Left renal pelvis (tissue), 4 donors: Measurements from ENCODE around the gene BMP7. TPM values are rescaled to one million over a fixed set of nuclear protein-coding genes. Genes with fewer than 3 reads are reported as not detected.

Experiments
- DNase-seq, 4 donors: peaks; one replicate each; pipeline ENCODE4 v3.0.0-alpha.2; 2013; ENCODE audit warnings: low read depth in 4 of 4, low spot score in 3 of 4
- polyA plus RNA-seq, 4 donors: library from polyadenylated mRNA; unstranded; fragments of 120-200 nt; gene quantifications; one replicate each; pipeline ENCODE4 v1.2.1, GENCODE V29; 2013; ENCODE audit not compliant: insufficient read length in 4 of 4

BMP7 gene
- polyA plus RNA-seq, 4 donors = 42.7 to 90.7 (median 72.7) TPM

GRCh38 chr20:57236813-57237584 lies 29.4 kb downstream of the BMP7 start:
- no peak for DNase-seq

- no peak for DNase-seq
Observed at GRCh38 chr20:57234556-57235251, 31.7 kb downstream of the BMP7 start.

- no peak for DNase-seq
Observed at GRCh38 chr20:57231951-57232428, 34.5 kb downstream of the BMP7 start.

GRCh38 chr20:57231161-57231560 lies 35.3 kb downstream of the BMP7 start:
- no peak for DNase-seq

- no peak for DNase-seq
Observed at GRCh38 chr20:57230247-57230646, 36.2 kb downstream of the BMP7 start.

GRCh38 chr20:57229490-57229889 lies 37.0 kb downstream of the BMP7 start:
- no peak for DNase-seq

- DNase-seq = no peak
Observed at GRCh38 chr20:57225830-57226229, 40.6 kb downstream of the BMP7 start.

GRCh38 chr20:57225197-57225733 lies 41.2 kb downstream of the BMP7 start:
- no peak for DNase-seq

GRCh38 chr20:57224641-57225138 lies 41.8 kb downstream of the BMP7 start:
- no peak for DNase-seq

- no peak for DNase-seq
Observed at GRCh38 chr20:57223648-57224489, 42.6 kb downstream of the BMP7 start.

- no peak for DNase-seq
Observed at GRCh38 chr20:57222631-57222950, 43.9 kb downstream of the BMP7 start.

GRCh38 chr20:57221916-57222630 lies 44.4 kb downstream of the BMP7 start:
- DNase-seq = no peak

GRCh38 chr20:57220337-57221145 lies 45.9 kb downstream of the BMP7 start:
- no peak for DNase-seq

GRCh38 chr20:57219071-57219677 lies 47.3 kb downstream of the BMP7 start:
- DNase-seq = no peak

- no peak for DNase-seq
Observed at GRCh38 chr20:57218489-57218888, 48.0 kb downstream of the BMP7 start.

GRCh38 chr20:57217802-57218201 lies 48.6 kb downstream of the BMP7 start:
- no peak for DNase-seq

GRCh38 chr20:57216669-57217068 lies 49.8 kb downstream of the BMP7 start:
- no peak for DNase-seq

GRCh38 chr20:57215826-57216471 lies 50.5 kb downstream of the BMP7 start:
- no peak for DNase-seq
